Fibroblast of lung (primary cell): ENCODE measurements around the gene ALG3. TPM values are rescaled to one million over a fixed set of nuclear protein-coding genes. Genes with fewer than 3 reads are reported as not detected.

Source experiments
- DNase-seq, 2 donors: peaks; one replicate each; pipeline versions ENCODE4 v3.0.0 to v3.0.0-alpha.2; 2010; ENCODE audit warnings: low read depth in 2 of 2
- H2AFZ ChIP-seq: 2 replicates; pipeline ENCODE4 v1.5.1; 2012; ENCODE audit warnings: low read length, control low read depth, inconsistent platforms
- H3K27ac ChIP-seq: 2 replicates; pipeline ENCODE4 v1.5.1; 2011; ENCODE audit warnings: low read length, control low read depth; ENCODE audit not compliant: insufficient read depth
- H3K27me3 ChIP-seq: 2 replicates; pipeline ENCODE4 v1.5.1; 2011; ENCODE audit warnings: mild to moderate bottlenecking, low read length; ENCODE audit not compliant: control insufficient read depth, insufficient read depth
- H3K36me3 ChIP-seq: 2 replicates; pipeline ENCODE4 v1.5.1; 2011; ENCODE audit warnings: low read length; ENCODE audit not compliant: control insufficient read depth, insufficient read depth
- H3K4me1 ChIP-seq: 2 replicates; pipeline ENCODE4 v1.5.1; 2011; ENCODE audit warnings: low read length; ENCODE audit not compliant: control insufficient read depth, insufficient read depth; ENCODE audit errors: extremely low read depth
- H3K4me2 ChIP-seq: 2 replicates; pipeline ENCODE4 v1.5.1; 2011; ENCODE audit warnings: low read length, control low read depth; ENCODE audit not compliant: insufficient read depth; ENCODE audit errors: extremely low read depth
- H3K4me3 ChIP-seq, 4 experiments: fragments of 200-600 bp in 1 of 4; sonication (generic) in 1 of 4; replicated peaks in 1 of 4; 2 replicates each; pipeline ENCODE4 v1.5.1; 2011 to 2016; ENCODE audit warnings: low read length in 4 of 4, low read depth in 3 of 4, mild to moderate bottlenecking in 3 of 4, control low read depth in 2 of 4, inconsistent platforms in 1 of 4, mixed read lengths in 1 of 4; ENCODE audit not compliant: insufficient read depth in 1 of 4; ENCODE audit errors: control extremely low read depth in 1 of 4
- H3K79me2 ChIP-seq: 2 replicates; pipeline ENCODE4 v1.5.1; 2012; ENCODE audit warnings: mild to moderate bottlenecking, low read length, inconsistent platforms; ENCODE audit not compliant: control insufficient read depth, insufficient read depth
- H3K9ac ChIP-seq: 2 replicates; pipeline ENCODE4 v1.5.1; 2011; ENCODE audit warnings: mild to moderate bottlenecking, low read length, control low read depth; ENCODE audit not compliant: insufficient read depth
- H3K9me3 ChIP-seq: 2 replicates; pipeline ENCODE4 v1.5.1; 2012; ENCODE audit warnings: low read depth, low read length; ENCODE audit not compliant: control insufficient read depth, insufficient read depth
- H4K20me1 ChIP-seq: 2 replicates; pipeline ENCODE4 v1.5.1; 2011; ENCODE audit warnings: low read length; ENCODE audit not compliant: control insufficient read depth, insufficient read depth; ENCODE audit errors: extremely low read depth
- EZH2 ChIP-seq: IDR thresholded peaks from 2 replicates; pipeline ENCODE4 v1.5.1; 2012; ENCODE audit warnings: low read length, control low read depth, mild to moderate bottlenecking; ENCODE audit errors: missing control alignments
- polyA plus RNA-seq, 2 donors: library from polyadenylated mRNA; depleted of rRNA in 1 of 2; stranded (reverse) in 1 of 2; unstranded in 1 of 2; fragments of >200 nt; gene quantifications; 2 replicates each; pipeline ENCODE4 v1.2.1, GENCODE V29; 2011 to 2012; ENCODE audit warnings: missing spikeins in 1 of 2
- total RNA-seq: library from RNA; depleted of rRNA; stranded (reverse); fragments of >200 nt; gene quantifications from 2 replicates; pipeline ENCODE4 v1.2.1, GENCODE V29; 2014
- TF ChIP-seq, protein P1 (sequence below), 2 donors: IDR thresholded peaks in 1 of 2; conservative IDR thresholded peaks in 1 of 2; 1 replicate in 1 of 2; 2 replicates in 1 of 2; pipeline ENCODE4 v1.5.1; 2011 to 2012; ENCODE audit warnings: low read length in 2 of 2, control low read depth in 1 of 2, inconsistent platforms in 1 of 2, low read depth in 1 of 2, mild to moderate bottlenecking in 1 of 2

Gene ALG3
- total and polyA plus RNA-seq, 2 donors (not counting 1 experiment from before 2014, with no cell fraction given), result 21.6 to 27.2 TPM

DNA sequence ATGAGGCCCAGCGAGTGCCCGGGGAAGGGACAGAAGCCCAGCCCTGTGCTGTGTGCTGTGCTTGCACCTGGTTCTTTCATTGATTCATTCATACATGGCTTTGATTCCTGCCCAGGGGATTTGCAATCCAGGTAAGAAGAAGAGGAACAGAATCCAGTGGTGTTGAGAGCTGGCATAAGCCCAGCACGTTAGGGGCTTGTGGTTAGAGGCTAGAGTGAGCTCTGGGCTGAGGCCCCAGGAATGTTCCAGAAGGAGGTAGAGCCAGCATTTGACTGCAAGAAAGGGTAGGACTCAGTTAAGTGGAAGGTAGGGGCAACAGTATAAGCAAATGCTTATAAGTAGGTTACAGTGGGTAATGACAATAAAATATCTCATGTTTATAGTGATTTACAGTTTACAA is 17.1 kb downstream of the ALG3 start:
- Histone ChIP-seq H3K4me3 (no peak overlapping the region), H3K27me3 (peaks cover 49% of the 10 kb centered on the region), H3K27ac (no peak overlapping the region), H3K9me3 (no peaks in the 10 kb centered on the region), H2AFZ (no peak overlapping the region), H3K36me3 (no peaks in the 10 kb centered on the region), H4K20me1 (no peaks in the 10 kb centered on the region), H3K4me2 (no peak overlapping the region), H3K4me1 (peaks cover 4% of the 10 kb centered on the region), H3K79me2 (no peaks in the 10 kb centered on the region), H3K9ac (no peak overlapping the region)
- no peak for TF ChIP-seq EZH2
- TF ChIP-seq, protein P1, sequence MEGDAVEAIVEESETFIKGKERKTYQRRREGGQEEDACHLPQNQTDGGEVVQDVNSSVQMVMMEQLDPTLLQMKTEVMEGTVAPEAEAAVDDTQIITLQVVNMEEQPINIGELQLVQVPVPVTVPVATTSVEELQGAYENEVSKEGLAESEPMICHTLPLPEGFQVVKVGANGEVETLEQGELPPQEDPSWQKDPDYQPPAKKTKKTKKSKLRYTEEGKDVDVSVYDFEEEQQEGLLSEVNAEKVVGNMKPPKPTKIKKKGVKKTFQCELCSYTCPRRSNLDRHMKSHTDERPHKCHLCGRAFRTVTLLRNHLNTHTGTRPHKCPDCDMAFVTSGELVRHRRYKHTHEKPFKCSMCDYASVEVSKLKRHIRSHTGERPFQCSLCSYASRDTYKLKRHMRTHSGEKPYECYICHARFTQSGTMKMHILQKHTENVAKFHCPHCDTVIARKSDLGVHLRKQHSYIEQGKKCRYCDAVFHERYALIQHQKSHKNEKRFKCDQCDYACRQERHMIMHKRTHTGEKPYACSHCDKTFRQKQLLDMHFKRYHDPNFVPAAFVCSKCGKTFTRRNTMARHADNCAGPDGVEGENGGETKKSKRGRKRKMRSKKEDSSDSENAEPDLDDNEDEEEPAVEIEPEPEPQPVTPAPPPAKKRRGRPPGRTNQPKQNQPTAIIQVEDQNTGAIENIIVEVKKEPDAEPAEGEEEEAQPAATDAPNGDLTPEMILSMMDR (conservative IDR thresholded peaks at IDR 0.05 in 1 of 2, IDR thresholded peaks at IDR 0.05 in 1 of 2; ENCODE audit: low read depth in 1 of 2, low read length in 2 of 2), result no peak
- DNase-seq, result peak in 1 of 2 donors; percentile 14

DNA sequence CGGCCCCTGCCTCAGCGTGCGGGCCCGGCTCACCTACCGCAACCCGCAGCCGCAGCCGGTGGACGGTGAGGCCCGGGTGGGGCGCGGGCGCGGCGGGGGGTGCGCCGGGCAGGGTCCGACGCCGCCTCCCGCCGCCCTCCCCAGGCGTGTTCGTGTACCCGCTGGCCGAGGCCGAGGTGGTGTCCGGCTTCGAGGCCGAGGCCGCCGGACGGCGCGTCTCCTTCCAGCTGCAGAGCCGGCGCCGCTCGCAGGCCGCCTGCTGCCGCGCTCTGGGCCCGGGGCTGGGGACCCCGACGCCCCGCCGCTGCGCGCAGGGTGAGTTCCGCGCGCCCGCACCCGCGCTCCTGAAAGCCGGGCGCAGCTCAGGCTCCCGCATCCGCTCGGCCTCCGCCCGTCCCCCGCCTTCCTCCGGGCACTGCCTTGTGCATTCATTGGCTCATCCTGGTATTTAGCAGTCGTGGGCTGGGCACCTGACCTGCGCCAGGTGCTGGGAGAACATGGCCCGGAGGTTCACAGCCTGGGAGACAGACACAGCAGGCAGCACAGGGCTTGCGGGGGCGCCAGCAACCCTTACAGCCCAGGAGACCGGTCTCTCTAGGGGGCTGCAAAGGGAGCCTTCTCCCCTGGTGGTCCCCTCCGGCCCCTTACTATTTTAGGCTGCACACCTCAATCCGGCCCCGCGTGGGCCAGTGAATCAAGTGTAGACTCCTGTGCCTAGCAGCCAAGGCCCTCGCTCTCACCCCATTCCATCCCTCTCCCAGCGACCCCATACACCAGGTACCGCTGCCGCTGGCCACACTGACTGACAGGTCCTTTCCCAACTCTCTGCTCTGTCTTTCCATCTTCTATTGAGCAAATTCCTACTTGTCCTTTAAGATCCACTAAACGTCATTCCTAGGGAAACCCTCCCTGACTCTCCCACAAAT is 17.9 kb downstream of the ALG3 start:
- Histone ChIP-seq H2AFZ (no peak overlapping the region), H3K4me3 (no peak overlapping the region), H3K27me3 (peaks cover 49% of the 10 kb centered on the region), H3K36me3 (no peaks in the 10 kb centered on the region), H3K9ac (no peak overlapping the region), H4K20me1 (no peaks in the 10 kb centered on the region), H3K9me3 (no peaks in the 10 kb centered on the region), H3K79me2 (no peaks in the 10 kb centered on the region), H3K4me1 (peaks cover 4% of the 10 kb centered on the region), H3K27ac (no peak overlapping the region), H3K4me2 (no peak overlapping the region)
- TF ChIP-seq, protein P1 (conservative IDR thresholded peaks at IDR 0.05 in 1 of 2, IDR thresholded peaks at IDR 0.05 in 1 of 2; ENCODE audit: low read depth in 1 of 2, low read length in 2 of 2), result no peak
- peak; percentile 92 for TF ChIP-seq EZH2
- DNase-seq, result no peak

DNA sequence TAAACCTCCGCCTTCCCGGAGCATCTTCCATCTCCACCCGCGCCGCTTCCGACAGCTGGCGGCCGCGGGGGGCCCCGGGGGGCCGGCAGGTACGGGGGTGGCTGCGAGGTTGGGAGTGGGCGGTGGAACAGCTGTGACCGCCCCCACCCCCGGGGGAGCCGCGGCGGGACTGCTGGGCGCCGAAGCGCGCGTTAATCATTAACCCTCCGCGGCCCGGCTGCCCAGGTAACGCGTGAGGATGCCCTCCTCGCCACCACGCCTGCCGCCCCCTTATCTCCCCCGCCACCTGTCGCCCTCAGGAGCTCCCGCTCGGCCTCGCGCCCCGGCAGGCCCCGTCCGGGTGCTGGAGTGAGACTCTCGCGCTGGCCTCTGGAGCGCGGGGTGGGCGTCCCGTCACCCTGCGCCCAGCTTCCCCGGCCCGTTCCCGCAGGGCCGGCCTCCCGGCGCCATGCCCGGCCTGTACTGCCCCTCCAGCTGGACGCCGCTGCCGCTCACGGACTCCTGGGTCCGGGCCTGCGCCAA is 18.6 kb downstream of the ALG3 start:
- Histone ChIP-seq H2AFZ (no peak overlapping the region), H3K36me3 (no peaks in the 10 kb centered on the region), H3K4me2 (no peak overlapping the region), H3K27ac (no peak overlapping the region), H3K4me3 (no peak overlapping the region), H4K20me1 (no peaks in the 10 kb centered on the region), H3K4me1 (peaks cover 4% of the 10 kb centered on the region), H3K27me3 (peaks cover 49% of the 10 kb centered on the region), H3K9me3 (no peaks in the 10 kb centered on the region), H3K79me2 (no peaks in the 10 kb centered on the region), H3K9ac (no peak overlapping the region)
- TF ChIP-seq, protein P1 (conservative IDR thresholded peaks at IDR 0.05 in 1 of 2, IDR thresholded peaks at IDR 0.05 in 1 of 2; ENCODE audit: low read depth in 1 of 2, low read length in 2 of 2), result no peak
- no peak for TF ChIP-seq EZH2
- no peak for DNase-seq
